Measurements from ENCODE around the gene EML5.

EML5 gene

GRCh38 chr14:88707088-88707487 lies 85.7 kb downstream of the EML5 start:
- DNase-seq (ENCODE audit: low read depth) = no peak

- no peak for DNase-seq (ENCODE audit: low read depth)
Measured at GRCh38 chr14:88706425-88706824, 86.3 kb downstream of the EML5 start.

- DNase-seq (ENCODE audit: low read depth) = no peak
Measured at GRCh38 chr14:88698651-88699050, 94.1 kb downstream of the EML5 start.

- DNase-seq (ENCODE audit: low read depth) = no peak
Measured at GRCh38 chr14:88695870-88696269, 96.9 kb downstream of the EML5 start.

- no peak for DNase-seq (ENCODE audit: low read depth)
Measured at GRCh38 chr14:88688386-88688785, 104.4 kb downstream of the EML5 start.

GRCh38 chr14:88683119-88683518 lies 109.6 kb downstream of the EML5 start:
- DNase-seq (ENCODE audit: low read depth) = no peak

GRCh38 chr14:88682495-88683114 lies 110.1 kb downstream of the EML5 start:
- DNase-seq (ENCODE audit: low read depth) = no peak

- no peak for DNase-seq (ENCODE audit: low read depth)
Measured at GRCh38 chr14:88681755-88682494, 110.8 kb downstream of the EML5 start.

- DNase-seq (ENCODE audit: low read depth) = no peak
Measured at GRCh38 chr14:88669346-88669745, 123.4 kb downstream of the EML5 start.

GRCh38 chr14:88668448-88669116 lies 124.2 kb downstream of the EML5 start:
- no peak for DNase-seq (ENCODE audit: low read depth)

GRCh38 chr14:88667555-88668273 lies 125.0 kb downstream of the EML5 start:
- peak; percentile 7 for DNase-seq (ENCODE audit: low read depth)

GRCh38 chr14:88660056-88660455 lies 132.7 kb downstream of the EML5 start:
- DNase-seq (ENCODE audit: low read depth) = no peak

GRCh38 chr14:88639221-88639620 lies 153.5 kb downstream of the EML5 start:
- DNase-seq (ENCODE audit: low read depth) = no peak

GRCh38 chr14:88632512-88632911 lies 160.2 kb downstream of the EML5 start:
- no peak for DNase-seq (ENCODE audit: low read depth)

- DNase-seq (ENCODE audit: low read depth) = no peak
Measured at GRCh38 chr14:88631091-88631490, 161.7 kb downstream of the EML5 start.

GRCh38 chr14:88630565-88630964 lies 162.2 kb downstream of the EML5 start:
- DNase-seq (ENCODE audit: low read depth) = no peak

- no peak for DNase-seq (ENCODE audit: low read depth)
Measured at GRCh38 chr14:88628462-88628861, 164.3 kb downstream of the EML5 start.

- DNase-seq (ENCODE audit: low read depth) = no peak
Measured at GRCh38 chr14:88628033-88628432, 164.7 kb downstream of the EML5 start.

- no peak for DNase-seq (ENCODE audit: low read depth)
Measured at GRCh38 chr14:88625671-88626070, 167.1 kb downstream of the EML5 start.

- no peak for DNase-seq (ENCODE audit: low read depth)
Measured at GRCh38 chr14:88621100-88621499, 171.7 kb downstream of the EML5 start.

GRCh38 chr14:88618476-88618875 lies 174.3 kb downstream of the EML5 start:
- no peak for DNase-seq (ENCODE audit: low read depth)

GRCh38 chr14:88617479-88617878 lies 175.3 kb downstream of the EML5 start:
- DNase-seq (ENCODE audit: low read depth) = no peak

GRCh38 chr14:88616697-88617096 lies 176.1 kb downstream of the EML5 start:
- DNase-seq (ENCODE audit: low read depth) = no peak
